GM12865 (cell line): ENCODE data around the gene SMURF2.
"Not testable (repeated sequence)": the region's sequence is repeated elsewhere in the genome, so short reads cannot be mapped to it uniquely, and the experiment has no call there.

Experiments
- DNase-seq: peaks from one replicate; pipeline ENCODE4 v3.0.0; 2010; ENCODE audit warnings: low read depth
- H3K4me3 ChIP-seq: 2 replicates; pipeline ENCODE4 v1.5.1; 2011; ENCODE audit warnings: mild to moderate bottlenecking, low read depth, low read length, control low read depth
- CTCF ChIP-seq: IDR thresholded peaks from 2 replicates; pipeline ENCODE4 v1.5.1; 2011; ENCODE audit warnings: low read length, control low read depth, low read depth, inconsistent platforms; ENCODE audit not compliant: insufficient read depth; ENCODE audit errors: missing control alignments

Gene SMURF2

GRCh38 chr17:64685705-64686104, 23.6 kb upstream of the SMURF2 start:
- no peak for DNase-seq
- H3K4me3 ChIP-seq = no peak overlapping the region
- TF ChIP-seq CTCF = no peak

GRCh38 chr17:64683796-64684195, 21.7 kb upstream of the SMURF2 start:
- no peak for TF ChIP-seq CTCF
- no peak for DNase-seq
- no peak overlapping the region for H3K4me3 ChIP-seq

GRCh38 chr17:64682261-64683181, 20.4 kb upstream of the SMURF2 start:
- TF ChIP-seq CTCF = no peak
- no peak for DNase-seq
- H3K4me3 ChIP-seq = no peak overlapping the region

GRCh38 chr17:64679710-64680216, 17.7 kb upstream of the SMURF2 start:
- TF ChIP-seq CTCF = no peak
- no peak for DNase-seq
- no peak overlapping the region for H3K4me3 ChIP-seq

GRCh38 chr17:64676763-64677162, 14.7 kb upstream of the SMURF2 start:
- no peak for TF ChIP-seq CTCF
- H3K4me3 ChIP-seq = no peak overlapping the region
- DNase-seq = no peak

- not testable (repeated sequence) for H3K4me3 ChIP-seq, DNase-seq
These were observed 8.9 kb upstream of the SMURF2 start for GRCh38 chr17:64670843-64671590.

GRCh38 chr17:64667807-64668721, 6.0 kb upstream of the SMURF2 start:
- DNase-seq, H3K4me3 ChIP-seq: not testable (repeated sequence)

- not testable (repeated sequence) for H3K4me3 ChIP-seq, DNase-seq
These were observed 2.3 kb upstream of the SMURF2 start for GRCh38 chr17:64664299-64664981.

- not testable (repeated sequence) for DNase-seq, H3K4me3 ChIP-seq
These were observed 1.7 kb upstream of the SMURF2 start for GRCh38 chr17:64663836-64664235.
